Activated T-cell treated with anti-CD3 and anti-CD28 coated beads for 1 hour (primary cell): ENCODE measurements around the gene TRERF1.
"Not testable (repeated sequence)": the region's sequence is repeated elsewhere in the genome, so short reads cannot be mapped to it uniquely, and the experiment has no call there.

ENCODE experiments used
- DNase-seq: peaks from one replicate; pipeline ENCODE4 v3.0.0-alpha.2; 2020; ENCODE audit warnings: low read depth

TRERF1 gene

GRCh38 chr6:42335896-42336295 is 115.8 kb downstream of the TRERF1 start:
- DNase-seq: no peak

GRCh38 chr6:42334870-42335269 is 116.9 kb downstream of the TRERF1 start:
- DNase-seq: no peak

GRCh38 chr6:42333612-42334011 is 118.1 kb downstream of the TRERF1 start:
- DNase-seq: no peak

GRCh38 chr6:42332916-42333315 is 118.8 kb downstream of the TRERF1 start:
- DNase-seq: no peak

GRCh38 chr6:42331019-42331418 is 120.7 kb downstream of the TRERF1 start:
- no peak for DNase-seq

GRCh38 chr6:42326248-42326647 is 125.5 kb downstream of the TRERF1 start:
- no peak for DNase-seq

GRCh38 chr6:42324656-42325324 is 126.9 kb downstream of the TRERF1 start:
- not testable (repeated sequence) for DNase-seq

- no peak for DNase-seq
Measured at GRCh38 chr6:42322676-42323075, 129.1 kb downstream of the TRERF1 start.

- DNase-seq: no peak
Measured at GRCh38 chr6:42321976-42322375, 129.8 kb downstream of the TRERF1 start.

- no peak for DNase-seq
Measured at GRCh38 chr6:42320762-42321161, 131.0 kb downstream of the TRERF1 start.

- no peak for DNase-seq
Measured at GRCh38 chr6:42318480-42318879, 133.2 kb downstream of the TRERF1 start.

- no peak for DNase-seq
Measured at GRCh38 chr6:42316981-42317380, 134.7 kb downstream of the TRERF1 start.

GRCh38 chr6:42315991-42316970 is 135.4 kb downstream of the TRERF1 start:
- no peak for DNase-seq

- no peak for DNase-seq
Measured at GRCh38 chr6:42315259-42315990, 136.3 kb downstream of the TRERF1 start.

- no peak for DNase-seq
Measured at GRCh38 chr6:42314571-42315258, 137.0 kb downstream of the TRERF1 start.

- DNase-seq: no peak
Measured at GRCh38 chr6:42313941-42314570, 137.7 kb downstream of the TRERF1 start.

- no peak for DNase-seq
Measured at GRCh38 chr6:42313038-42313437, 138.7 kb downstream of the TRERF1 start.

GRCh38 chr6:42307141-42307470 is 144.6 kb downstream of the TRERF1 start:
- no peak for DNase-seq

GRCh38 chr6:42306439-42307140 is 145.1 kb downstream of the TRERF1 start:
- DNase-seq: no peak

- no peak for DNase-seq
Measured at GRCh38 chr6:42304053-42304712, 147.5 kb downstream of the TRERF1 start.
